ENCODE measurements around the gene PHF21B.

Gene PHF21B

GRCh38 chr22:44954149-44954548, 55.7 kb downstream of the PHF21B start:
- DNase-seq = no peak

DNA sequence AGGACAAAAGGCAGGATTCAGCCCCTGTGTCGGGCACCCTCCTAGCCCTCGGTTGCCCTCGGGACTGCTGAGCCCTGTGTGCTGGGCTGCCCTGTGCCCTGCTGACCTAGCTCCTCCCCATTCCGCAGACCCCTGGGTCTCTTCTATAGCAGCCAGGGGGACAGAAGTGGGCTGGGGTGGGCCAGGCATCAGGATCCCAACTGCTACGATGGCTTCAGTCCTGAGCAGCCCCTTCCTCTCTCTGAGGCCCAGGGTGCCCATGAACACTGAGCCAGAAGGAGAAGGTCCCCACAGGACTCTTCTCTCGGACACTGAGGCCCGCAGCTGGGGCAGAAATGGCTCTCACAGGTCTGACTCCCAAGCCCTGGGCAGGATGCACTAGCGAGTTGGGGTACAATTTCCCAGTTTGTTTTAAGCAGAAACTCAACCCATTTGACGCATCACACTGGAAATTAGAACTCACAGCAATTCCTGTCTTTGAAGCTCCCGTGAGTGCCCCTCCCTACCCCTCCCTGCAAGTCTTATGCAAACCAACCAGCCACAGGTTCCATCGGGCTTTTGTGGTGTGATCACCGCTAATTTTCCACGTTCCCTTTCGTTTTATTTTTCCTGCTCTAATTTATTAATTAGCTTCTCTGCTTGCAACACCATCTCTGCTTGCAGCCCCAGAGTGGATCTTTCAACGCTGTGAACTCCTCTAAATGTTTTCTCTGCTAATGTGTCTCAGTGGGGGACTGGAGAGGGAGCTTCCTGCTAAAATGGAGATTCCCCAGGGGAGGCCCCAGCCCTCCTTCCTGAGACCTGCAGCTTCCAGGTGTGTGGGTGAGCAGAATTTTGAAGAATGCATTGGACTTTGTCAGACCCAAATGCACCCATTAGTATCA, 56.7 kb downstream of the PHF21B start:
- DNase-seq = no peak

GRCh38 chr22:44951510-44951816, 58.3 kb downstream of the PHF21B start:
- no peak for DNase-seq

GRCh38 chr22:44950806-44951509, 58.8 kb downstream of the PHF21B start:
- no peak for DNase-seq

- no peak for DNase-seq
These were observed 62.0 kb downstream of the PHF21B start for GRCh38 chr22:44947846-44948245.

- DNase-seq = no peak
These were observed 62.8 kb downstream of the PHF21B start for GRCh38 chr22:44947049-44947448.

GRCh38 chr22:44944883-44945601, 64.8 kb downstream of the PHF21B start:
- no peak for DNase-seq

- no peak for DNase-seq
These were observed 66.0 kb downstream of the PHF21B start for GRCh38 chr22:44943701-44944324.

GRCh38 chr22:44942979-44943700, 66.7 kb downstream of the PHF21B start:
- no peak for DNase-seq

- no peak for DNase-seq
These were observed 67.7 kb downstream of the PHF21B start for GRCh38 chr22:44942056-44942455.

- no peak for DNase-seq
These were observed 68.6 kb downstream of the PHF21B start for GRCh38 chr22:44941207-44941606.

DNA sequence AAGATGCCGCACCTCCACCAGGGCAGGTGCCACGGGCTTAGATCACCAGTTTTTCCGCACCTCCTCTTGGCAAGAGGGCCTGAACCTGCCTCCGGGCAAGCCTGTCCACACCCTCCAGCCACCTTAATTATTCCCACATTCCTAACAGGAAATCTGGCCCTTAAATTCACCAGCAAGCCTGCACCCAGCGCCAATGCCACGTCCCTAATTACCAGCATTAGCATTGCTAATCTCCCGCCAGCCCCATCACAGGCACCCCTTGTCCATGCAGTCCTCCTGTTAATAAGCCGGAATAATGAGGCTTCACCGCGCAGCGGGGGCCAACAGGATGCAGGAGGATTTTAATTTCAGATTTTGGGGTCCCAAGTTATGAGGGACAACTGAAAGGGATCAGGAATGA, 69.7 kb downstream of the PHF21B start:
- DNase-seq = no peak

GRCh38 chr22:44939451-44939850, 70.4 kb downstream of the PHF21B start:
- DNase-seq = no peak

DNA sequence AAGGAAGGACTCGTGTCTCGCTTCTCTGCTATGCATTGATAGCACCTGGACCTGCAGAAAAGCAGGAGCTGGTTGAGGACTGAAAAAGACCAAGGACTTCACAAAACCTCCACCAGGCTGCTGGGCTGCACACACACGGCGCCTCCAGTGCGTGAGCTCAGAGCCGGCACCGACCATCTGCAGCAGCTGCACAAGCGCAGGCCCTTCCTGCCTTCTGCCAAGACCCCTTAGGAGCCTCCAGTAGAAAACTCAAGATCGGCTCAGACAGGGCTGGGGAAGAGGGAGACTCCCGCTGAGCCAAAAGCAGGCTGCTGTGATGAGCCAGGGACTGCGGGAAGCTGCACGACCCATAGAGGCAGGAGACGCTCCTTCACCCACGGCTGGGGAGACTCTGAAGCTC, 70.9 kb downstream of the PHF21B start:
- DNase-seq = no peak

DNA sequence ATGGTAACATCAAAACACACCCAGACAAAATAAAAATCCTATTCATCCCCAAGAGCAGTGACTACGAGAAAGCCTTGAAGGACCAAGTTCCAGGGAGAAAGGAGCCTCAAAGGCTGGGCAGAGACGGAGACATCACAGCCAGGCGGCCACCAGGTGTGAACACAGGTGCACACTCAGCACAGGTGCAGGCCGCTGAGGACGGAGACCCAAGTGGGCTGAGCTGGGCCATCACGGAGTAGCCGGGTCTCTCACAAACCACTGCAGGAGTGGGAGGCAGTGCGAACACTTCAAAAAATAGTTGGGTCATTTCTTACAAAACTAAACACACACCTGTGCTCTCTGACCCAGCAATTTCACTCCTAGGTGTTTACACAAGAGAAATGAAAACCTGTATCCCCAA, 72.6 kb downstream of the PHF21B start:
- DNase-seq = no peak

- DNase-seq = no peak
These were observed 73.6 kb downstream of the PHF21B start for GRCh38 chr22:44936201-44936600.

DNA sequence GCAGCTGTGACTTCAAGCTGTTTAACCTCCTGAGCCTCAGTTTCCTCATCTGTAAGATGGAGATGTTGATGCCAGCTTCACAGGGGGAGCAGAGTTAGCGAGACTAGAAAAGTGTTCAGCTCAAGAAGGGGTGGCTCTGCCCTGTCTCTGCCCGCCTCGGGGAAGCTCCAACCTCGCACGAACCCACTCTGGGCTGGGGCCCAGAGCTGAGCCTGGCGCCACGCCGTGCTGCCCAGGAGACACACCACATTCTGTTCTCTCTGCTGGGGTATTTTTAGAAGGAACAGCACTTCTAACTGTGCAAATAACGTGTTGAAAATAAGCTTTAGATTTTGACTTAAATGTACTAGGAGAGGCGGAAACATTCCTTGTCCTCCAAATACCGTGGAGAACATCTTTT, 74.1 kb downstream of the PHF21B start:
- no peak for DNase-seq

GRCh38 chr22:44934454-44934735, 75.4 kb downstream of the PHF21B start:
- DNase-seq = no peak

DNA sequence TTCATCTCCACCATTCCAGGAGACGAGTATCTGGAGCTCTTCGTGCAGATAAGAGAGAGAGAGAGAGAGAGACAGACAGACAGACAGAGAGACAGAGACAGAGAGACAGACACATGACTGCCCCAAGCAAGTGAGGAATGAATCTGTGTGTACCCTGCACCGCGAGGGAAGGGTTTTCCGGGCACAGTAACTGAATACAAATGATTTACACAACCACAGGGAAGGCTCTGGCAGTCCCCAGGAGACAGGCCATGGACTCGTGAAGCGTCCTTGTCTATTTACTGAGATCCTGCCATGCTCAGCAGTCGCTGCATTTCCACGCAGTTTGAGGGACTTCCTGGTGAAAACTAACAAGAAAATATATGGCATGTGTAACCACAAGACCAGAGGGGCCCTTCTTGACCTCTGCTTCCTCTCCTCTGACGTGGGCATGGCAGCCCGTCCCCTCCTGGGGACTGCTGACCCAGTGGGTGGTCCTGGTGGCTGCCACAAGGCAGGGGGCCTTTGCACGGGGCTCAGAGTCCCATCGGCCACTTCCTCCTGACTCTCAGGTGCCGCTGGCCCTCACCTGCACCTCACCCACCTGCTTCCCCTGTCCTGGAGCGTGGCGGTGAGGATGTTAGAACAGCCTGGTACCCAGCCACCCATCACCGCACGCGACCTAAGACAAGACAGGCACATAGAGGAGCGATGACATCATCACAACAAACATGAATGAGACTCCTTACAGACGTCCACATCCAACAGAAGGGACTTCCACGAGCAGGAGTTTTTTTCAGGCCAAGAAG, 75.9 kb downstream of the PHF21B start:
- no peak for DNase-seq

GRCh38 chr22:44932493-44932892, 77.3 kb downstream of the PHF21B start:
- no peak for DNase-seq

- DNase-seq = no peak
These were observed 78.0 kb downstream of the PHF21B start for GRCh38 chr22:44931766-44932165.

GRCh38 chr22:44931077-44931540, 78.7 kb downstream of the PHF21B start:
- no peak for DNase-seq

All from CD4-positive, alpha-beta T cell treated with Interleukin-4 for 4 hours (primary cell).